ENCODE measurements around the gene PKM.

GRCh38 chr15:72271895-72272212 lies 40.9 kb upstream of the PKM start:
- TF ChIP-seq POLR2A (IDR thresholded peaks at IDR 0.05; ENCODE audit: low read depth, low read length), result no peak
- no peak for TF ChIP-seq TAF1 (IDR thresholded peaks at IDR 0.05; ENCODE audit: low read depth, low read length)
- TF ChIP-seq POLR2AphosphoS5 (IDR thresholded peaks at IDR 0.05; ENCODE audit: low read depth, low read length), result no peak
